Keratinocyte (primary cell): ENCODE results near the gene CACNA1H. TPM values are rescaled to one million over a fixed set of nuclear protein-coding genes. Genes with fewer than 3 reads are reported as not detected.
A peak's percentile ranks its signal among the peaks of the same experiment; 100 is the strongest.

Experiments
- DNase-seq: peaks from one replicate; pipeline ENCODE4 v3.0.0-alpha.2; 2011; ENCODE audit warnings: low read depth, missing footprints, low spot score
- FAIRE-seq: peaks from 2 replicates; lab custom pipeline; 2011; peaks lifted over from hg19 to GRCh38; lab: Jason Lieb, UNC
- H2AFZ ChIP-seq: 2 replicates; pipeline ENCODE4 v1.6.0; 2012; ENCODE audit warnings: low read length, control low read depth, inconsistent platforms; ENCODE audit not compliant: control insufficient read depth
- H3K27ac ChIP-seq: 2 replicates; pipeline ENCODE4 v1.5.1; 2011; ENCODE audit warnings: low read length; ENCODE audit not compliant: control insufficient read depth, insufficient read depth
- H3K27me3 ChIP-seq: 3 replicates; pipeline ENCODE4 v1.6.0; 2011; ENCODE audit warnings: low read length; ENCODE audit not compliant: control insufficient read depth, insufficient read depth; ENCODE audit errors: extremely low read depth
- H3K36me3 ChIP-seq, 2 experiments: 2 replicates in 1 of 2; 3 replicates in 1 of 2; pipeline ENCODE4 v1.5.1; 2011; ENCODE audit warnings: low read length in 2 of 2, mild to moderate bottlenecking in 1 of 2; ENCODE audit not compliant: control insufficient read depth in 2 of 2, insufficient read depth in 2 of 2; ENCODE audit errors: extremely low read depth in 1 of 2
- H3K4me1 ChIP-seq: 3 replicates; pipeline ENCODE4 v1.5.1; 2011; ENCODE audit warnings: low read length; ENCODE audit not compliant: control insufficient read depth, insufficient read depth; ENCODE audit errors: extremely low read depth
- H3K4me2 ChIP-seq: 3 replicates; pipeline ENCODE4 v1.6.0; 2011; ENCODE audit warnings: low read depth, low read length; ENCODE audit not compliant: control insufficient read depth, insufficient read depth; ENCODE audit errors: extremely low read depth
- H3K4me3 ChIP-seq, 3 experiments: fragments of 200-600 bp in 1 of 3; sonication (generic) in 1 of 3; 2 replicates in 2 of 3; 3 replicates in 1 of 3; pipeline ENCODE4 v1.5.1; 2011 to 2016; ENCODE audit warnings: low read length in 3 of 3, mild to moderate bottlenecking in 3 of 3, control low read depth in 2 of 3, inconsistent platforms in 1 of 3, low read depth in 1 of 3, mixed read lengths in 1 of 3, mixed run types in 1 of 3, moderate library complexity in 1 of 3; ENCODE audit not compliant: control insufficient read depth in 2 of 3, insufficient read depth in 2 of 3; ENCODE audit errors: extremely low read depth in 1 of 3
- H3K79me2 ChIP-seq: 2 replicates; pipeline ENCODE4 v1.6.0; 2012; ENCODE audit warnings: low read length; ENCODE audit not compliant: control insufficient read depth, insufficient read depth
- H3K9ac ChIP-seq: 3 replicates; pipeline ENCODE4 v1.6.0; 2011; ENCODE audit warnings: low read length; ENCODE audit not compliant: control insufficient read depth, insufficient read depth; ENCODE audit errors: extremely low read depth
- H3K9me1 ChIP-seq: 3 replicates; pipeline ENCODE4 v1.6.0; 2011; ENCODE audit warnings: low read length; ENCODE audit not compliant: control insufficient read depth, insufficient read depth; ENCODE audit errors: extremely low read depth
- H3K9me3 ChIP-seq: 2 replicates; pipeline ENCODE4 v1.5.1; 2012; ENCODE audit warnings: low read depth, low read length; ENCODE audit not compliant: control insufficient read depth
- H4K20me1 ChIP-seq: 3 replicates; pipeline ENCODE4 v1.6.0; 2011; ENCODE audit warnings: low read length; ENCODE audit not compliant: control insufficient read depth, insufficient read depth; ENCODE audit errors: extremely low read depth
- EZH2 ChIP-seq: IDR thresholded peaks from one replicate; pipeline ENCODE4 v1.6.1; 2012; ENCODE audit warnings: inconsistent platforms, mild to moderate bottlenecking, low read length, moderate library complexity
- dilution Hi-C: fragments of 300-500 bp; cut with MboI; formaldehyde crosslinking; loops from one replicate; pipeline ENCODE4 v1.7.0; 2020; ENCODE audit warnings: low sequenced_read_pairs; ENCODE audit not compliant: extremely low pct_ligation_motif_present
- polyA plus RNA-seq, 5 experiments: library from polyadenylated mRNA; depleted of rRNA in 3 of 5; stranded (reverse) in 3 of 5; stranded (forward) in 1 of 5; unstranded in 1 of 5; fragments of >200 nt; gene quantifications; 1 replicate in 1 of 5; 2 replicates in 3 of 5; 3 replicates in 1 of 5; pipeline versions ENCODE4 v1.2.1 to v1.2.3, GENCODE V29; 2011 to 2012; ENCODE audit warnings: missing spikeins in 2 of 5, low read depth in 1 of 5, low replicate concordance in 1 of 5
- TF ChIP-seq, protein P1 (sequence below), 3 experiments: IDR thresholded peaks in 1 of 3; conservative IDR thresholded peaks in 1 of 3; optimal IDR thresholded peaks in 1 of 3; 2 replicates in 2 of 3; 3 replicates in 1 of 3; pipeline versions ENCODE3 to v1.5.1; 2011; ENCODE audit warnings: low read length in 3 of 3, mild to moderate bottlenecking in 3 of 3, moderate library complexity in 2 of 3, control low read depth in 1 of 3, inconsistent platforms in 1 of 3; ENCODE audit not compliant: insufficient read depth in 2 of 3; ENCODE audit errors: extremely low read depth in 1 of 3

The CACNA1H gene
- polyA plus RNA-seq, 1 donor (not counting 4 experiments of a cell fraction or from before 2014, with no cell fraction given): not detected

DNA sequence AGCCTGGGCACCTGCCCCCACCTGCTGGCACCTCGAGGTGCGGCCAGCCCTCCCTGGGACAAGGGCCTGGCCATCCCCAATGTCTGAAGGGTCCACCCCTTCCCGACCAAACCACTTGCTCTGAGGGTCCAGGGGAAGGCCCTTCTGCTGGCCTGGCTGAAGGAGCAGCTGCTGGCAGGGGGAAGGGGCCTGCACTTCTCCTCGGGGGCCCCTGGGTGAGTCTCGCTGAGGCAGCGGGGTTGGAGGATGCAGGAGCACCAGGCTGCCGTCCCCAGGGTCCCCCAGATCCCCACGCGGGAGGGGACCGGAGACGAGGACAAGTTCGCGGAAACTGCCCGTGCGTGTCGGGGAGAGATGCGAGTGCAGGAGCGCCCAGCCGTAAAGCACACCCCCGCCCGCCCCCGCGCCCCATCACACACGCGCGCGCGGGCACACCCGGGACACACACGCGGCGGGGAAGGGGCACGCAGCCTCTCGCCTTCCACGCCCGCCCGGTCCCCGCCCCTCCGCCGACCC is 725 bp upstream of the CACNA1H start:
- FAIRE-seq (no peak), DNase-seq (no peak)
- dilution Hi-C loops: no loop called here
- Histone ChIP-seq H3K27ac (no peak overlapping the region), H3K4me2 (no peak overlapping the region), H3K4me1 (no peaks in the 10 kb centered on the region), H4K20me1 (no peaks in the 10 kb centered on the region), H3K9me3 (no peaks in the 10 kb centered on the region), H3K27me3 (peaks cover 52% of the 10 kb centered on the region), H2AFZ (no peak overlapping the region), H3K9me1 (no peaks in the 10 kb centered on the region), H3K79me2 (no peaks in the 10 kb centered on the region), H3K4me3 (no peak overlapping the region), H3K36me3 (no peaks in the 10 kb centered on the region), H3K9ac (no peak overlapping the region)
- TF ChIP-seq EZH2: peak; percentile 65
- TF ChIP-seq, protein P1, sequence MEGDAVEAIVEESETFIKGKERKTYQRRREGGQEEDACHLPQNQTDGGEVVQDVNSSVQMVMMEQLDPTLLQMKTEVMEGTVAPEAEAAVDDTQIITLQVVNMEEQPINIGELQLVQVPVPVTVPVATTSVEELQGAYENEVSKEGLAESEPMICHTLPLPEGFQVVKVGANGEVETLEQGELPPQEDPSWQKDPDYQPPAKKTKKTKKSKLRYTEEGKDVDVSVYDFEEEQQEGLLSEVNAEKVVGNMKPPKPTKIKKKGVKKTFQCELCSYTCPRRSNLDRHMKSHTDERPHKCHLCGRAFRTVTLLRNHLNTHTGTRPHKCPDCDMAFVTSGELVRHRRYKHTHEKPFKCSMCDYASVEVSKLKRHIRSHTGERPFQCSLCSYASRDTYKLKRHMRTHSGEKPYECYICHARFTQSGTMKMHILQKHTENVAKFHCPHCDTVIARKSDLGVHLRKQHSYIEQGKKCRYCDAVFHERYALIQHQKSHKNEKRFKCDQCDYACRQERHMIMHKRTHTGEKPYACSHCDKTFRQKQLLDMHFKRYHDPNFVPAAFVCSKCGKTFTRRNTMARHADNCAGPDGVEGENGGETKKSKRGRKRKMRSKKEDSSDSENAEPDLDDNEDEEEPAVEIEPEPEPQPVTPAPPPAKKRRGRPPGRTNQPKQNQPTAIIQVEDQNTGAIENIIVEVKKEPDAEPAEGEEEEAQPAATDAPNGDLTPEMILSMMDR (optimal IDR thresholded peaks at IDR 0.05 in 1 of 3, IDR thresholded peaks at IDR 0.05 in 1 of 3, conservative IDR thresholded peaks at IDR 0.05 in 1 of 3; ENCODE audit: extremely low read depth in 1 of 3, insufficient read depth in 2 of 3, low read length in 3 of 3): no peak

DNA sequence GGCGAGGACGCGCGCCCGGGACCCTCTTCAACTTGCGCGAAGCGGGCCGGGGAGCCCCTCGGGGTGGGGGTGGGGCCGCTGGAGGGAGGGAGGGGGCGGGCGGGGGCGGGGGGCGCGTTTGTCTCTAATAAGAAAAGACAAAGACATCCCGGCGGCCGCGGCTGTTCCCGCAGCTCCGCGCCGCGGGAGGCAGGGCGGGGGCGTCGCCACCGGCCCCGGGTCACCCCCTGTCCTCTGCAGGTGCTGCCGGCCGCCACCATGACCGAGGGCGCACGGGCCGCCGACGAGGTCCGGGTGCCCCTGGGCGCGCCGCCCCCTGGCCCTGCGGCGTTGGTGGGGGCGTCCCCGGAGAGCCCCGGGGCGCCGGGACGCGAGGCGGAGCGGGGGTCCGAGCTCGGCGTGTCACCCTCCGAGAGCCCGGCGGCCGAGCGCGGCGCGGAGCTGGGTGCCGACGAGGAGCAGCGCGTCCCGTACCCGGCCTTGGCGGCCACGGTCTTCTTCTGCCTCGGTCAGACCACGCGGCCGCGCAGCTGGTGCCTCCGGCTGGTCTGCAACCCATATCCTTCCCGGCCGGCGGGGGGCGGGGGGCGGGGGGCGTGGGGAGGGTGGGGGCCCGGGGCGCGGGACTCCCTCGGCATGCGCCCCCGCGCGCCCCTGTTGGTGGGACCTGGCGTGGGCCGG is 714 bp downstream of the CACNA1H start:
- no peak for DNase-seq
- TF ChIP-seq EZH2: peak; percentile 27
- TF ChIP-seq, protein P1 (optimal IDR thresholded peaks at IDR 0.05 in 1 of 3, IDR thresholded peaks at IDR 0.05 in 1 of 3, conservative IDR thresholded peaks at IDR 0.05 in 1 of 3; ENCODE audit: extremely low read depth in 1 of 3, insufficient read depth in 2 of 3, low read length in 3 of 3): no peak
- H3K27ac ChIP-seq: no peak overlapping the region
- dilution Hi-C loops: no loop called here
- no peaks in the 10 kb centered on the region for H4K20me1 ChIP-seq
- H3K27me3 ChIP-seq: peaks cover 66% of the 10 kb centered on the region
- H3K4me1 ChIP-seq: no peaks in the 10 kb centered on the region
- no peaks in the 10 kb centered on the region for H3K9me1 ChIP-seq
- no peak overlapping the region for H2AFZ ChIP-seq
- H3K4me2 ChIP-seq: no peak overlapping the region
- H3K36me3 ChIP-seq: no peaks in the 10 kb centered on the region
- no peaks in the 10 kb centered on the region for H3K79me2 ChIP-seq
- H3K4me3 ChIP-seq: no peak overlapping the region
- no peak for FAIRE-seq
- no peaks in the 10 kb centered on the region for H3K9me3 ChIP-seq
- no peak overlapping the region for H3K9ac ChIP-seq
